ENCODE results near the gene LSS. TPM values are rescaled to one million over a fixed set of nuclear protein-coding genes. Genes with fewer than 3 reads are reported as not detected.

Gene LSS
- total and polyA plus RNA-seq, 2 experiments from 2014 or later, result 55.0 to 237 TPM

DNA sequence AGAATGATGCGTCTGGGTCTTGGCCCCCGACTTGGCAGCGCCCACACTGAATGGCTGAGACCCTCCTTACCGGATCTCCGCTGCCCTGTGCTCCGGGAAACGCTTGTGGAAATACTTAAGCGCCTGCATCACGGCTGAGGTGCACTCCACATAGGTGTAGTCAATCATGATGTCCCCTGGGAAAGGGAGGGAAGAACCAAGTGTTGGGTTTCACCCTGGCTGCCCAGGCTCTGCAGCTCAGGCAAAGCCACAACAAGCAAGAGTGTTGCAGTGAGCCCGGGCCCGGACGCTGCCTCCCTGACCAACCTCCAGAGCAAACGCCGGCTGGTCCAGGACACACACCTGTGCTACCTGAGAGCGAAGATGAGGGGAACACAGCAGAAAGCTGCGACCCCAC, 22.8 kb downstream of the LSS start:
- no peak overlapping the region for H3K4me3 Mint-ChIP-seq
- no peaks in the 10 kb centered on the region for H3K9me2 ChIP-seq (ENCODE audit: insufficient read depth)
- H3F3A ChIP-seq (replicated peaks; ENCODE audit: low read depth), result no peaks in the 10 kb centered on the region
- 0 out of 2 replicates have a peak, but pooled peaks cover 10% of the 10 kb centered on the region for H4K20me1 ChIP-seq (replicated peaks; ENCODE audit: insufficient read depth)
- H3K4me3 ChIP-seq, result no peak overlapping the region
- H3K4me1 ChIP-seq (ENCODE audit: insufficient read depth), result no peaks in the 10 kb centered on the region
- peaks cover 23% of the 10 kb centered on the region for H3K36me3 ChIP-seq (ENCODE audit: insufficient read depth)
- H3K27me3 Mint-ChIP-seq (ENCODE audit: insufficient read depth, low read depth, poor library complexity), result peaks cover 6% of the 10 kb centered on the region
- H3K27ac Mint-ChIP-seq, result no peak overlapping the region
- no peak for TF ChIP-seq ZNF331 (CRISPR knock-in tag; IDR thresholded peaks at IDR 0.05; ENCODE audit: low read depth)
- no peak for TF ChIP-seq STAT1 (IDR thresholded peaks at IDR 0.05; ENCODE audit: unreplicated experiment)
- TF ChIP-seq, protein P1, sequence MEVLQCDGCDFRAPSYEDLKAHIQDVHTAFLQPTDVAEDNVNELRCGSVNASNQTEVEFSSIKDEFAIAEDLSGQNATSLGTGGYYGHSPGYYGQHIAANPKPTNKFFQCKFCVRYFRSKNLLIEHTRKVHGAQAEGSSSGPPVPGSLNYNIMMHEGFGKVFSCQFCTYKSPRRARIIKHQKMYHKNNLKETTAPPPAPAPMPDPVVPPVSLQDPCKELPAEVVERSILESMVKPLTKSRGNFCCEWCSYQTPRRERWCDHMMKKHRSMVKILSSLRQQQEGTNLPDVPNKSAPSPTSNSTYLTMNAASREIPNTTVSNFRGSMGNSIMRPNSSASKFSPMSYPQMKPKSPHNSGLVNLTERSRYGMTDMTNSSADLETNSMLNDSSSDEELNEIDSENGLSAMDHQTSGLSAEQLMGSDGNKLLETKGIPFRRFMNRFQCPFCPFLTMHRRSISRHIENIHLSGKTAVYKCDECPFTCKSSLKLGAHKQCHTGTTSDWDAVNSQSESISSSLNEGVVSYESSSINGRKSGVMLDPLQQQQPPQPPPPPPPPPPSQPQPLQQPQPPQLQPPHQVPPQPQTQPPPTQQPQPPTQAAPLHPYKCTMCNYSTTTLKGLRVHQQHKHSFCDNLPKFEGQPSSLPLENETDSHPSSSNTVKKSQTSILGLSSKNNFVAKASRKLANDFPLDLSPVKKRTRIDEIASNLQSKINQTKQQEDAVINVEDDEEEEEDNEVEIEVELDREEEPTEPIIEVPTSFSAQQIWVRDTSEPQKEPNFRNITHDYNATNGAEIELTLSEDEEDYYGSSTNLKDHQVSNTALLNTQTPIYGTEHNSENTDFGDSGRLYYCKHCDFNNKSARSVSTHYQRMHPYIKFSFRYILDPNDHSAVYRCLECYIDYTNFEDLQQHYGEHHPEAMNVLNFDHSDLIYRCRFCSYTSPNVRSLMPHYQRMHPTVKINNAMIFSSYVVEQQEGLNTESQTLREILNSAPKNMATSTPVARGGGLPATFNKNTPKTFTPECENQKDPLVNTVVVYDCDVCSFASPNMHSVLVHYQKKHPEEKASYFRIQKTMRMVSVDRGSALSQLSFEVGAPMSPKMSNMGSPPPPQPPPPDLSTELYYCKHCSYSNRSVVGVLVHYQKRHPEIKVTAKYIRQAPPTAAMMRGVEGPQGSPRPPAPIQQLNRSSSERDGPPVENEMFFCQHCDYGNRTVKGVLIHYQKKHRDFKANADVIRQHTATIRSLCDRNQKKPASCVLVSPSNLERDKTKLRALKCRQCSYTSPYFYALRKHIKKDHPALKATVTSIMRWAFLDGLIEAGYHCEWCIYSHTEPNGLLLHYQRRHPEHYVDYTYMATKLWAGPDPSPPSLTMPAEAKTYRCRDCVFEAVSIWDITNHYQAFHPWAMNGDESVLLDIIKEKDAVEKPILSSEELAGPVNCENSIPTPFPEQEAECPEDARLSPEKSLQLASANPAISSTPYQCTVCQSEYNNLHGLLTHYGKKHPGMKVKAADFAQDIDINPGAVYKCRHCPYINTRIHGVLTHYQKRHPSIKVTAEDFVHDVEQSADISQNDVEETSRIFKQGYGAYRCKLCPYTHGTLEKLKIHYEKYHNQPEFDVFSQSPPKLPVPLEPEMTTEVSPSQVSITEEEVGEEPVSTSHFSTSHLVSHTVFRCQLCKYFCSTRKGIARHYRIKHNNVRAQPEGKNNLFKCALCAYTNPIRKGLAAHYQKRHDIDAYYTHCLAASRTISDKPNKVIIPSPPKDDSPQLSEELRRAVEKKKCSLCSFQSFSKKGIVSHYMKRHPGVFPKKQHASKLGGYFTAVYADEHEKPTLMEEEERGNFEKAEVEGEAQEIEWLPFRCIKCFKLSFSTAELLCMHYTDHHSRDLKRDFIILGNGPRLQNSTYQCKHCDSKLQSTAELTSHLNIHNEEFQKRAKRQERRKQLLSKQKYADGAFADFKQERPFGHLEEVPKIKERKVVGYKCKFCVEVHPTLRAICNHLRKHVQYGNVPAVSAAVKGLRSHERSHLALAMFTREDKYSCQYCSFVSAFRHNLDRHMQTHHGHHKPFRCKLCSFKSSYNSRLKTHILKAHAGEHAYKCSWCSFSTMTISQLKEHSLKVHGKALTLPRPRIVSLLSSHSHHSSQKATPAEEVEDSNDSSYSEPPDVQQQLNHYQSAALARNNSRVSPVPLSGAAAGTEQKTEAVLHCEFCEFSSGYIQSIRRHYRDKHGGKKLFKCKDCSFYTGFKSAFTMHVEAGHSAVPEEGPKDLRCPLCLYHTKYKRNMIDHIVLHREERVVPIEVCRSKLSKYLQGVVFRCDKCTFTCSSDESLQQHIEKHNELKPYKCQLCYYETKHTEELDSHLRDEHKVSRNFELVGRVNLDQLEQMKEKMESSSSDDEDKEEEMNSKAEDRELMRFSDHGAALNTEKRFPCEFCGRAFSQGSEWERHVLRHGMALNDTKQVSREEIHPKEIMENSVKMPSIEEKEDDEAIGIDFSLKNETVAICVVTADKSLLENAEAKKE (CRISPR knock-in tag; IDR thresholded peaks at IDR 0.05), result no peak
- TF ChIP-seq, protein P2, sequence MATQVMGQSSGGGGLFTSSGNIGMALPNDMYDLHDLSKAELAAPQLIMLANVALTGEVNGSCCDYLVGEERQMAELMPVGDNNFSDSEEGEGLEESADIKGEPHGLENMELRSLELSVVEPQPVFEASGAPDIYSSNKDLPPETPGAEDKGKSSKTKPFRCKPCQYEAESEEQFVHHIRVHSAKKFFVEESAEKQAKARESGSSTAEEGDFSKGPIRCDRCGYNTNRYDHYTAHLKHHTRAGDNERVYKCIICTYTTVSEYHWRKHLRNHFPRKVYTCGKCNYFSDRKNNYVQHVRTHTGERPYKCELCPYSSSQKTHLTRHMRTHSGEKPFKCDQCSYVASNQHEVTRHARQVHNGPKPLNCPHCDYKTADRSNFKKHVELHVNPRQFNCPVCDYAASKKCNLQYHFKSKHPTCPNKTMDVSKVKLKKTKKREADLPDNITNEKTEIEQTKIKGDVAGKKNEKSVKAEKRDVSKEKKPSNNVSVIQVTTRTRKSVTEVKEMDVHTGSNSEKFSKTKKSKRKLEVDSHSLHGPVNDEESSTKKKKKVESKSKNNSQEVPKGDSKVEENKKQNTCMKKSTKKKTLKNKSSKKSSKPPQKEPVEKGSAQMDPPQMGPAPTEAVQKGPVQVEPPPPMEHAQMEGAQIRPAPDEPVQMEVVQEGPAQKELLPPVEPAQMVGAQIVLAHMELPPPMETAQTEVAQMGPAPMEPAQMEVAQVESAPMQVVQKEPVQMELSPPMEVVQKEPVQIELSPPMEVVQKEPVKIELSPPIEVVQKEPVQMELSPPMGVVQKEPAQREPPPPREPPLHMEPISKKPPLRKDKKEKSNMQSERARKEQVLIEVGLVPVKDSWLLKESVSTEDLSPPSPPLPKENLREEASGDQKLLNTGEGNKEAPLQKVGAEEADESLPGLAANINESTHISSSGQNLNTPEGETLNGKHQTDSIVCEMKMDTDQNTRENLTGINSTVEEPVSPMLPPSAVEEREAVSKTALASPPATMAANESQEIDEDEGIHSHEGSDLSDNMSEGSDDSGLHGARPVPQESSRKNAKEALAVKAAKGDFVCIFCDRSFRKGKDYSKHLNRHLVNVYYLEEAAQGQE (IDR thresholded peaks at IDR 0.05; ENCODE audit: unreplicated experiment), result no peak
- no peaks in the 10 kb centered on the region for H3K9me3 Mint-ChIP-seq
- H3K36me3 Mint-ChIP-seq (ENCODE audit: low read depth), result peaks cover 56% of the 10 kb centered on the region
- DNase-seq (ENCODE audit: low spot score) (no peak), ATAC-seq (no peak)
- H3K4me1 Mint-ChIP-seq, result peaks cover 4% of the 10 kb centered on the region
- H3K27me3 ChIP-seq (ENCODE audit: insufficient read depth), result no peaks in the 10 kb centered on the region
- H3K79me2 ChIP-seq (replicated peaks; ENCODE audit: insufficient read depth), result no peaks in the 10 kb centered on the region; the same call in 1 of the 2 replicates
- H3K27ac ChIP-seq (ENCODE audit: low read depth), result no peak overlapping the region
- no peak overlapping the region for H2AFZ ChIP-seq
- H3K4me2 ChIP-seq, result no peak overlapping the region
